ENCODE measurements around the gene SMIM35.
A peak's percentile ranks its signal among the peaks of the same experiment; 100 is the strongest.

SMIM35 gene

GRCh38 chr11:118055966-118056365 lies 30.8 kb downstream of the SMIM35 start:
- no peak for DNase-seq

DNA sequence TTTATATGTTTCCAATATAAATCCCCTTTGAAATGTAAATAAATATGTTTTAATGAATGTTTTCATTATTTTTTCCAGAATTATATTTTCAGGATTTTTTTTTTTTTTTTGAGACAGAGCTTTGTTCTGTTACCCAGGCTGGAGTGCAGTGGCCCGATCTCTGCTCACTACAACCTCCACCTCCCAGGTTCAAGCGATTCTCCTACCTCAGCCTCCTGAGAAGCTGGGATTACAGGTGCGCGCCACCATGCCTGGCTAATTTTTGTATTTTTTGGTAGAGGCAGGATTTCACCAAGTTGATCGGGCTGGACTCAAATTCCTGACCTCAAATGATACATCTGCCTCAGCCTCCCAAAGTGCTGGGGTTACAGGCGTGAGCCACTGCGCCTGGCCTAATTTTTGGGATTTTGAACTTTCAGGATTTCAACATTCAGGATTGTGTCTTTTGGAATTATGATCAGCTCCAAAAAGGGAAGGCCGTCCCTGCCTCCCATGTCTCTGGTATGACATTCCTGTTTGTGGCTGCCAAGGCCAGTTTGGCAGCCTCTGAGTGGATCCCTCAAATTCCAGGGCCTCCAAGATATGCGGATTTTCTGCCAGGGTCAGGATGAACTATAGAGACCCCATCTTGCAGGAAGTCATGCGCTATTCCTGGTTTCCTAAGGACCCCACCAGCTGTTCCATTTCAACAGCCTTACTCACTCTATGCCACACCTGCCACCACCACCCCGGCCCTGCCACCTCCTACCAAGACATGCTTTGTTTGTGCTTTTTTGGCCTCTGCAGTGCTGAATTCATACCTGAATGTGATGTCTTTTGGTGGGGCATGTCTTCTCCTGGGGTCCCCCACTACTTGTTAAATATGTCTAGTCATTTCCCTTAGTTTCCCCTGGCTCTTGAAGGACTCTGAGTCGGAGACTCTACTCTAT lies 31.8 kb downstream of the SMIM35 start:
- no peak for DNase-seq

DNA sequence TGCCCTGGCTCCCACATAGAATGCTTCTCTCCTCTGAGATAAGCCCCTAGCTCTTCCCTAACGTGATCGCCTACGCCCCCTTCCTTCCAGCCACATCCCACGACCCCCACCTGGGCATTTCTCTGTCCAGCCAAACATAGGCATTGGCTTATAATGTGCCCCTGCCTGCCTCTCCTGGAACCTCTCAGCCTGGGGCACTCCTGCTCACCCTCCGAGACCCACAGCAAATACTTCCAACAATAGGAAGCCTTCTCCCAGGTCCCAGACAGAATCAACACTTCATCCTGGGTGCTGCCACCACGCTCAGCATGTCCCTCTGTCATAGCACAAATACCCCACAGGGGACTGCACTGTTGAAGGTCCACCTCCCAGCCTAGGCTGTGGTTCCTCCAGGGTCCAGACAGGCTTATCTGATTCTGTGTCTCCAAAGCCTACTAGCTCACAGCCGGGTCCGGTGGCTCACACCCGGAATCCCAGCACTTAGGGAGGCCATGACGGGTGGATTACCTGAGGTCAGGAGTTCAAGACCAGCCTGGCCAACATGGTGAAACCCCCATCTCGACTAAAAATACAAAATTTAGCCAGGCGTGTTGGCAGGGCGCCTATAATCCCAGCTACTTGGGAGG lies 34.1 kb downstream of the SMIM35 start:
- no peak for DNase-seq

GRCh38 chr11:118051611-118052461 lies 34.9 kb downstream of the SMIM35 start:
- peak; percentile 63 to 70 for DNase-seq

DNA sequence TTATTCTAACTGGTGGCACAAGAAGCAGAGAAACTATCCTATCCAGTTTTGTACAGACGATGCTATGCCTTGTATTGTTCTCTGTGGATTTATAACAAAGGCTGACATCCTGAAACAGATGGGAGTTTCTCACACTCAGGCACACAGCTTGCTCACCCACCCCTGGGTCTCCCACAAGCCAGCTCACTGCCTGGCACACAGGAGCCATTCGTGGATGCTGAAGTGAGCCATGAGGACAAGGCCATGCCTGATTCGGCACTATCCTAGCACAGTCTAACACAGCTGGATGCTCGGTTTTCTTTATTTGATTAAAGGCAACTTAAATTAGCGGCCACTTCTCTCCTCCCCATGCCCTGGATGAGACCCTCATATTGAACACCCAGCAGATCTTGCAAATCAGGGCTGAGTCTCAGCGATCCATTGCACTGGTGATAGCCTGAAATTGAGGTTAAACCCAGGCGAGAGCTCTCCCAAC lies 35.6 kb downstream of the SMIM35 start:
- DNase-seq = no peak

GRCh38 chr11:118050208-118050891 lies 36.4 kb downstream of the SMIM35 start:
- DNase-seq = no peak

DNA sequence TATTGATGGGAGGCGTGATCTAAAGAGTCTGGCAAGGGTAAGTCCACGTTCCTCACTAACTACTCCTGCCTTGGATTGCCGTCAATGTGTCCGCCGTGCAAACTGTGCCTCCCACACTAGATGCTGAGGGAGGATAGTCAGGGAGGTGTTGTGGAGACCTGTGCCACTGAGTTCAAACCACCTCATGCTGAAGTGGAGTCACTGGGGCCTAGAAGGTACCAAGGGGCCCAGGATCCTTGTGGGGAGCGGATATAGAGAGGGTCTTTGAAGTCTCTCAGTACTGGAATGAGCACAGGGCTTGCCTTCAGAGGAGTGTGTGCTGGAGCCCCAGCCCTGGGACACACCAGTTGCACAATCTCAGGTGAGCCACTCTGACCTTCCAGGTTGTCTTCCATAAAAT lies 37.0 kb downstream of the SMIM35 start:
- DNase-seq = no peak

- no peak for DNase-seq
Observed at GRCh38 chr11:118048472-118049370, 38.0 kb downstream of the SMIM35 start.

GRCh38 chr11:118047749-118048148 lies 39.0 kb downstream of the SMIM35 start:
- no peak for DNase-seq

DNA sequence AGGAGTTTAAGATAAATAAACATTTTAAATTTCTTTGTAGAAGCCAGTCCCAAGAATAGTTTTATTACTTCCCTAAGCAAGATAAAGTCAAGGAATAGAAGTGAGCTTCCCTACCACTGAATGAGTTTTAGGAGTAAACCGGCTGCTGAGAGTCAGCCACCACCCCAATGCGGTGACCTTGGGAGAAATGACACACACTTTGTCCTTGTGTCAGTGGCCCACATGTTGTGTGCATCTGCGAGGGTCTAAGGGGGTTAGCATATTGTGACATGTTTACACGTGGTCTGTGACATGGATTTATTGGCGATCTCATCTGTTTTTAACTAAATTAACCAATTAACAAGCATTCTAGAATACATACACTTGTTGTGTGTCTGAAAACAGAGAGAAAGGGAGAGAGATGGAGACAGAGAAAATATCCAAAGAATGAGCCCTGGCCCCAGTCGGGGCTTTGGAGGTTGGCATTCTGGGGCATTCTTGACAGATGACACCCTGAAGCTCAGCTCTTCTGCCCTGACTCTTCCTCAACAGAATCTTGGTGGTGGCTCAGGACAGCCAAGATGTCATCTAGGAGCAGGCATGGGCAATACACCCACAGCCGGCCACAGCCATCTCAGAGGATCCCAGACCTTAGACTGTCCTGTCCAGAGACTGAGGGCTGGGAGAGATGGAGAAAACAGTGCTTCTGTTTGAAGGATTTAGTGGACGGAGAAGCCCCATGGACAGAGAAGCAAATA lies 39.6 kb downstream of the SMIM35 start:
- no peak for DNase-seq

DNA sequence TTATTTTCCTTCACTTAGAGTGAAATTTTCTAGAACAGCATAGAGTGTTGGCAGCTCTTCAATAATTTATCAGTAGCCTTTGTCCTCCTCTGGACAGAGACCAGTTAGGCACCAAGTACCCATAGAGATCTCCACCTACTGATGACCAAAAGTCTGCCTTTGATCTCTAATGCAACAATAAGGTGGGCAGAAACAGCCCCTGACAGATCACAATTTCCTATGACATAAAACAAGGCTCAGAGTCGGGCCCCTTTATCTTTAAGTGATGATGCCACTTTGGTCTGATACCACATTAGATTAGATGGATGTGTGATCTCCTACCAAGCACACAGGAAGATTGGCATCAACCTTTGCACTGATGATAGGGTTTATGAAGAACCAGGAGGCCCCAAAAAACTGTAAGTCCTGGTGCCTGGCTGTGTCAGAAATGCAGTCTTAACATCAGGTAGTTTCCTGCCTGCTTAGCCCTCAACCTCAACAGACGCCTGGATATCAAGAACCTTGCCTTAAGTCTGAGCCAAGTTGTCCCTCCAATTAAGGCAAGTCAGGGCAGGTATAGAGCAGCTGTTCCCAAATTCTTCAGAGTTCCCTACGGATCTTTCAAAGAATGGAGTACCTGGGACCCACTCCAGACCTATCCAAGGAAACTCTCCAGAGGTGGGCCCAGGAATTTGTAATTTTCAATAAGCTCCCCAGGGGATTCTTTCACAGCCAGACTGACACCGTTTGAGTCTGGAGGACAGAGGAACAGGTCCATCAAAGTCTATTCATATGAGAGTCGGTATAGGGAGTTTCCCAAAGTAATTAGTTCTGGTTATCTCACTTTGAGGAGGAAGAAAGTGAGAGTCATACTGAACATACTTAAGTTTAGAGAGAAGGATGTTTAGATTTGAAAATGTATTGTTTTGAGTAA lies 40.5 kb downstream of the SMIM35 start:
- DNase-seq = peak; percentile 38

- no peak for DNase-seq
Observed at GRCh38 chr11:118045191-118045590, 41.6 kb downstream of the SMIM35 start.

GRCh38 chr11:118042796-118043195 lies 44.0 kb downstream of the SMIM35 start:
- no peak for DNase-seq

DNA sequence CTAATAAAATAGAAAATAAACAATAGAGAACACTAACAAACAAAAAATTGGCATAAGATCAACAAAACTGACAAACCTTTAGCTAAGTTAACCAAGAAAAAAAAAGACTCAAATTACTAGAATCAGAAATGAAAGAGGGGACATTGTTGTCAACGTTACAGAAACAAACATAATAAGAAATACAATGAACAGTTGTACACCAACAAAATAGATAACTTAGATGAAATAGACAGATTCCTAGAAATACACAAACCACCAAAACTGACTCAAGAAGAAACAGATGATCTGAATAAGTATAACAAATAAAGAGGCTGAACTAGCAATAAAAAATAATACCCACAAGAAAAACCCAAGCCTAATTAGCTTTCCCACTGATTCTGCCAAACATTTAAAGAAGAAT lies 44.6 kb downstream of the SMIM35 start:
- DNase-seq = no peak

GRCh38 chr11:118033443-118033842 lies 53.3 kb downstream of the SMIM35 start:
- DNase-seq = no peak

GRCh38 chr11:118028626-118029025 lies 58.1 kb downstream of the SMIM35 start:
- no peak for DNase-seq

DNA sequence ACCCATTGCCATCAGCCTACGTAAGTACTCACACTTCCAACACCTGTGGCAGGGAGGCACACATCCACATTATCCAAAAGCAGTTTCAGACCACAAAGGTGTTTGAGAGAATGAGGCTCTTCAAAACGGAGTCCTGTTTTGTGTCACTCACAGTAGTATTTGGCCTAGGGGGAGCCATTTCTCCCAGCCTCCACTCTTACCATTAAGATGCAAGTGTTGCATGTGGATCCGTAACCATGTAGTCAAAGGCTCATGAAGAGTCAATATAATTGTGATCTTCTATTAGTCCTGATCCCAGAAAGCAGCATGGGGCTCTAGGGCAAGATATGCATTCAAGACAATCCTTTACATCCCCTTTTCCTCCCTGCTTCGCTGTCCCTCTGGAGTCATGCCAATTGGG lies 59.1 kb downstream of the SMIM35 start:
- DNase-seq = no peak

DNA sequence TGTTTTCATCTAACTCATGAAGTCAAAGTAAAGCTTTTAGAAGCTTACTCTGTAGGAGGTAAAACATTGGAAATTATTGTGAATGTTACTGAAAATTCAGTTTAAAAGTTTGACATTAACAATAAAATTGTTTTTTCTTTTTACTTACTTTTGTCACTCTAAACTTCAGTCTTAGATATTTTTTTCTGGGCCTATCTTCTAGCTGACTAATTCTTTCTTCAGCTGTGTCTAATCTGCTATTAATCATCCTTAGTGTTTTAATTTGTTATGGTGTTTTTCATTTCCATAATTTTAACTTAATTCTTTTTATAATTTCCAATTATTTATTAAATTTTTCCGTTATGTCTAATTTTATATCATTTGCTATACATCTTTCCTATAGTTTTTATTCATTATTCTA lies 65.6 kb downstream of the SMIM35 start:
- no peak for DNase-seq

GRCh38 chr11:118018401-118018800 lies 68.4 kb downstream of the SMIM35 start:
- DNase-seq = no peak

All from activated CD4-positive, alpha-beta T cell treated with anti-CD3 and anti-CD28 coated beads for 4 hours (primary cell).